Vagina (tissue), 2 donors: ENCODE data around the gene BRD2. TPM values are rescaled to one million over a fixed set of nuclear protein-coding genes. Genes with fewer than 3 reads are reported as not detected.

Experiments used
- DNase-seq, 2 donors: peaks; one replicate each; pipeline ENCODE4 v3.0.0-alpha.2; 2017; ENCODE audit errors: extremely low spot score in 2 of 2
- H3K27ac ChIP-seq: fragments of 200-600 bp; sonication (generic); one replicate; pipeline ENCODE4 v1.5.1; 2019
- H3K27me3 ChIP-seq: fragments of 200-600 bp; sonication (generic); one replicate; pipeline ENCODE4 v1.5.1; 2019
- H3K36me3 ChIP-seq, 2 donors: fragments of 200-600 bp; sonication (generic); one replicate each; pipeline ENCODE4 v1.5.1; 2017 to 2019
- H3K4me1 ChIP-seq: fragments of 200-600 bp; sonication (generic); one replicate; pipeline ENCODE4 v1.5.1; 2019
- H3K4me3 ChIP-seq, 2 donors: fragments of 200-600 bp; sonication (generic); 1 replicate in 1 of 2; 2 replicates in 1 of 2; pipeline ENCODE4 v1.5.1; 2016 to 2019
- H3K9me3 ChIP-seq: fragments of 200-600 bp; sonication (generic); one replicate; pipeline ENCODE4 v1.5.1; 2019
- CTCF ChIP-seq, 3 experiments: fragments of 450-650 bp in 2 of 3; fragments of 200-600 bp in 1 of 3; sonication (generic) in 1 of 3; IDR thresholded peaks; one replicate each; pipeline ENCODE4 v1.5.1; 2017 to 2019; ENCODE audit warnings: antibody characterized with exemption in 3 of 3, mild to moderate bottlenecking in 2 of 3, moderate library complexity in 2 of 3
- POLR2A ChIP-seq, 2 donors: fragments of 450-650 bp; IDR thresholded peaks; one replicate each; pipeline ENCODE4 v1.6.1; 2017; ENCODE audit warnings: antibody characterized with exemption in 2 of 2, mild to moderate bottlenecking in 2 of 2, moderate library complexity in 2 of 2
- POLR2AphosphoS5 ChIP-seq, 2 donors: sonication (generic); formaldehyde crosslinking; IDR thresholded peaks; one replicate each; pipeline ENCODE4 v1.9.0; 2017; ENCODE audit warnings: antibody characterized with exemption in 2 of 2, mild to moderate bottlenecking in 2 of 2, low read depth in 1 of 2; ENCODE audit not compliant: insufficient read depth in 1 of 2
- intact Hi-C: fragments of 100-400 bp; cut with DNase I; formaldehyde crosslinking; loops from one replicate; pipeline ENCODE4 v1.15.1; 2023
- total RNA-seq: library from RNA; depleted of rRNA; stranded (reverse); fragments of >200 nt; gene quantifications from one replicate; pipeline ENCODE4 v1.2.3, GENCODE V29; 2016

The BRD2 gene
- total RNA-seq, 1 donor from 2014 or later = 125 TPM

GRCh38 chr6:32980488-32981038 is 12.2 kb downstream of the BRD2 start:
- Histone ChIP-seq H3K27ac (no peak overlapping the region), H3K36me3 (peaks cover 0 to 70% of the 10 kb centered on the region in 2 donors), H3K27me3 (no peaks in the 10 kb centered on the region), H3K9me3 (no peaks in the 10 kb centered on the region), H3K4me3 (no peak overlapping the region), H3K4me1 (peaks cover 60% of the 10 kb centered on the region)
- TF ChIP-seq POLR2AphosphoS5 (IDR thresholded peaks at IDR 0.05; ENCODE audit: insufficient read depth in 1 of 2, low read depth in 1 of 2) (peak in 1 of 2 donors; percentile 18), POLR2A (IDR thresholded peaks at IDR 0.05) (no peak), CTCF (IDR thresholded peaks at IDR 0.05) (no peak)
- intact Hi-C loops = no loop called here
- no peak for DNase-seq

- Histone ChIP-seq H3K4me1 (peaks cover 44% of the 10 kb centered on the region), H3K4me3 (no peak overlapping the region), H3K9me3 (no peaks in the 10 kb centered on the region), H3K27me3 (no peaks in the 10 kb centered on the region), H3K27ac (no peak overlapping the region), H3K36me3 (peaks cover 0 to 54% of the 10 kb centered on the region in 2 donors)
- no peak for TF ChIP-seq POLR2A (IDR thresholded peaks at IDR 0.05)
- no peak for DNase-seq
- intact Hi-C loops = loop anchor here (2.0 kb wide), 1 partner anchor 47 kb away; no protein-coding TSS in a partner anchor
Measured at GRCh38 chr6:32982084-32982701, 13.8 kb downstream of the BRD2 start.

- Histone ChIP-seq H3K36me3 (peaks cover 0 to 47% of the 10 kb centered on the region in 2 donors), H3K27ac (no peak overlapping the region), H3K27me3 (no peaks in the 10 kb centered on the region), H3K9me3 (no peaks in the 10 kb centered on the region), H3K4me3 (no peak overlapping the region), H3K4me1 (peaks cover 37% of the 10 kb centered on the region)
- intact Hi-C loops = loop anchor here (2.0 kb wide), 1 partner anchor 48 kb away; no protein-coding TSS in a partner anchor
- TF ChIP-seq CTCF (IDR thresholded peaks at IDR 0.05) = no peak
- no peak for TF ChIP-seq POLR2AphosphoS5 (IDR thresholded peaks at IDR 0.05; ENCODE audit: insufficient read depth in 1 of 2, low read depth in 1 of 2)
- no peak for TF ChIP-seq POLR2A (IDR thresholded peaks at IDR 0.05)
- DNase-seq = no peak
Measured at GRCh38 chr6:32982702-32983492, 14.5 kb downstream of the BRD2 start.

- Histone ChIP-seq H3K4me3 (no peak overlapping the region), H3K36me3 (peaks cover 0 to 41% of the 10 kb centered on the region in 2 donors), H3K27ac (no peak overlapping the region), H3K9me3 (no peaks in the 10 kb centered on the region), H3K27me3 (no peaks in the 10 kb centered on the region), H3K4me1 (peaks cover 31% of the 10 kb centered on the region)
- no peak for TF ChIP-seq CTCF (IDR thresholded peaks at IDR 0.05)
- no peak for TF ChIP-seq POLR2A (IDR thresholded peaks at IDR 0.05)
- no peak for TF ChIP-seq POLR2AphosphoS5 (IDR thresholded peaks at IDR 0.05; ENCODE audit: insufficient read depth in 1 of 2, low read depth in 1 of 2)
- DNase-seq = no peak
- intact Hi-C loops = loop anchor here (2.0 kb wide), 1 partner anchor 49 kb away; no protein-coding TSS in a partner anchor
Measured at GRCh38 chr6:32983493-32983848, 15.1 kb downstream of the BRD2 start.

GRCh38 chr6:32983964-32984621 is 15.7 kb downstream of the BRD2 start:
- Histone ChIP-seq H3K27ac (no peak overlapping the region), H3K9me3 (no peaks in the 10 kb centered on the region), H3K4me3 (no peak overlapping the region), H3K36me3 (peaks cover 0 to 35% of the 10 kb centered on the region in 2 donors), H3K27me3 (no peaks in the 10 kb centered on the region), H3K4me1 (peaks cover 27% of the 10 kb centered on the region)
- no peak for DNase-seq
- intact Hi-C loops = loop anchor here (2.0 kb wide), 1 partner anchor 49 kb away; no protein-coding TSS in a partner anchor
- TF ChIP-seq CTCF (IDR thresholded peaks at IDR 0.05) (no peak), POLR2A (IDR thresholded peaks at IDR 0.05) (no peak), POLR2AphosphoS5 (IDR thresholded peaks at IDR 0.05; ENCODE audit: insufficient read depth in 1 of 2, low read depth in 1 of 2) (no peak)
